Measurements from ENCODE around the gene UBASH3B.

UBASH3B gene

GRCh38 chr11:122646549-122647340 lies 8.8 kb upstream of the UBASH3B start:
- no peak for DNase-seq (ENCODE audit: low read depth in 2 of 2)

- DNase-seq (ENCODE audit: low read depth in 2 of 2) = no peak
These were observed 7.7 kb upstream of the UBASH3B start for GRCh38 chr11:122647736-122648275.

GRCh38 chr11:122649116-122649515 lies 6.4 kb upstream of the UBASH3B start:
- DNase-seq (ENCODE audit: low read depth in 2 of 2) = no peak

GRCh38 chr11:122650619-122651018 lies 4.9 kb upstream of the UBASH3B start:
- no peak for DNase-seq (ENCODE audit: low read depth in 2 of 2)

- no peak for DNase-seq (ENCODE audit: low read depth in 2 of 2)
These were observed 3.0 kb upstream of the UBASH3B start for GRCh38 chr11:122652495-122652894.

- no peak for DNase-seq (ENCODE audit: low read depth in 2 of 2)
These were observed 1.5 kb upstream of the UBASH3B start for GRCh38 chr11:122653916-122654585.

- peak; percentile 39 to 45 for DNase-seq (ENCODE audit: low read depth in 2 of 2)
These were observed 630 bp downstream of the UBASH3B start for GRCh38 chr11:122656073-122656630.

GRCh38 chr11:122656631-122657101 lies 1.1 kb downstream of the UBASH3B start:
- DNase-seq (ENCODE audit: low read depth in 2 of 2) = peak; percentile 29 to 36

- DNase-seq (ENCODE audit: low read depth in 2 of 2) = no peak
These were observed 4.4 kb downstream of the UBASH3B start for GRCh38 chr11:122659676-122660554.

- DNase-seq (ENCODE audit: low read depth in 2 of 2) = no peak
These were observed 5.8 kb downstream of the UBASH3B start for GRCh38 chr11:122661182-122661945.

- no peak for DNase-seq (ENCODE audit: low read depth in 2 of 2)
These were observed 7.7 kb downstream of the UBASH3B start for GRCh38 chr11:122663056-122663740.

- no peak for DNase-seq (ENCODE audit: low read depth in 2 of 2)
These were observed 8.2 kb downstream of the UBASH3B start for GRCh38 chr11:122663764-122664163.

GRCh38 chr11:122664188-122664587 lies 8.7 kb downstream of the UBASH3B start:
- DNase-seq (ENCODE audit: low read depth in 2 of 2) = no peak

GRCh38 chr11:122665861-122666260 lies 10.3 kb downstream of the UBASH3B start:
- DNase-seq (ENCODE audit: low read depth in 2 of 2) = no peak

- no peak for DNase-seq (ENCODE audit: low read depth in 2 of 2)
These were observed 11.2 kb downstream of the UBASH3B start for GRCh38 chr11:122666743-122667142.

- DNase-seq (ENCODE audit: low read depth in 2 of 2) = no peak
These were observed 13.1 kb downstream of the UBASH3B start for GRCh38 chr11:122668562-122669090.

- DNase-seq (ENCODE audit: low read depth in 2 of 2) = no peak
These were observed 14.6 kb downstream of the UBASH3B start for GRCh38 chr11:122670131-122670530.

- no peak for DNase-seq (ENCODE audit: low read depth in 2 of 2)
These were observed 15.9 kb downstream of the UBASH3B start for GRCh38 chr11:122671400-122671891.

- no peak for DNase-seq (ENCODE audit: low read depth in 2 of 2)
These were observed 17.4 kb downstream of the UBASH3B start for GRCh38 chr11:122672892-122673291.

- no peak for DNase-seq (ENCODE audit: low read depth in 2 of 2)
These were observed 18.2 kb downstream of the UBASH3B start for GRCh38 chr11:122673701-122674100.

All from stimulated activated CD4-positive, alpha-beta T cell treated with anti-CD3 and anti-CD28 coated beads, Interleukin-1b, Interleukin-23, amount 100 ng/mL, for 4 hours (primary cell).